CD4-positive, alpha-beta T cell treated with Interleukin-15 for 4 hours (primary cell): ENCODE data around the gene DAW1.
"Not testable (repeated sequence)": the region's sequence is repeated elsewhere in the genome, so short reads cannot be mapped to it uniquely, and the experiment has no call there.

Source experiments
- DNase-seq: peaks from one replicate; pipeline ENCODE4 v3.0.0-alpha.2; 2020; ENCODE audit warnings: low spot score

Gene DAW1

GRCh38 chr2:227914362-227914761, 42.9 kb downstream of the DAW1 start:
- DNase-seq: no peak

- no peak for DNase-seq
These were observed 50.2 kb downstream of the DAW1 start for GRCh38 chr2:227921648-227922047.

- DNase-seq: no peak
These were observed 60.6 kb downstream of the DAW1 start for GRCh38 chr2:227932001-227932400.

GRCh38 chr2:227932403-227932802, 61.0 kb downstream of the DAW1 start:
- DNase-seq: no peak

- no peak for DNase-seq
These were observed 62.5 kb downstream of the DAW1 start for GRCh38 chr2:227933884-227934283.

GRCh38 chr2:227936249-227936648, 64.8 kb downstream of the DAW1 start:
- DNase-seq: not testable (repeated sequence)

GRCh38 chr2:227939271-227940027, 68.0 kb downstream of the DAW1 start:
- DNase-seq: no peak

GRCh38 chr2:227942021-227942420, 70.6 kb downstream of the DAW1 start:
- DNase-seq: no peak

GRCh38 chr2:227942965-227943364, 71.5 kb downstream of the DAW1 start:
- no peak for DNase-seq

GRCh38 chr2:227960317-227960716, 88.9 kb downstream of the DAW1 start:
- no peak for DNase-seq

GRCh38 chr2:227971619-227972230, 100.3 kb downstream of the DAW1 start:
- no peak for DNase-seq

- DNase-seq: no peak
These were observed 101.8 kb downstream of the DAW1 start for GRCh38 chr2:227973241-227973640.
